GM12892 (cell line): ENCODE data around the gene RELL2.

ENCODE experiments used
- DNase-seq: peaks from one replicate; pipeline ENCODE4 v3.0.0; 2011; ENCODE audit not compliant: insufficient read length
- FAIRE-seq: peaks from 2 replicates; lab custom pipeline; 2011; peaks lifted over from hg19 to GRCh38; lab: Jason Lieb, UNC
- POLR2A ChIP-seq: IDR thresholded peaks from 2 replicates; pipeline ENCODE4 v1.6.1; 2011; ENCODE audit warnings: low read depth, low read length, control low read depth
- POLR2AphosphoS5 ChIP-seq: IDR thresholded peaks from 2 replicates; pipeline ENCODE4 v1.6.1; 2011; ENCODE audit warnings: low read depth, low read length, control low read depth
- TAF1 ChIP-seq: IDR thresholded peaks from 2 replicates; pipeline ENCODE4 v1.6.1; 2011; ENCODE audit warnings: low read depth, mild to moderate bottlenecking, control low read depth, low read length, borderline replicate concordance

The RELL2 gene

DNA sequence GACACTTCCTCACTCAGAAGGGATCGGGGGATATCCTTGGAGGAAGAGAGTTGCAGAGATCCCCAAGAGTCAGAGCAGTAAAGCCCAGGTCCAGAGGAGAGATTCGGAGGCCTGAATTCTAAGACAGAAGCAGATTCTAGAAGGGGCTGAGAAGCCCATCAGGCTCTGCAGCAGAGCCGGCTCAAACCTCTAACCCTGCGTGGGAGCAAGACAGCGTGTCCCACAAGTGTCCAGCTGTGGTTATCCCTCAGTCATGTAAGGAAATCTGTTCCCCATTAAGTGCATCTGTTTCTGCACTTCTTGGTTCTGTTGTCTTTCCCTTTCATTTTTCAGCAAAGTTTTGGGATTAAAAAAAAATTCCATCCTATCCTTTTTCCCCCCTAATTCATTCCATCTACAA, 13.2 kb upstream of the RELL2 start:
- DNase-seq (no peak), FAIRE-seq (peak; percentile 67)
- TF ChIP-seq TAF1 (no peak), POLR2AphosphoS5 (no peak), POLR2A (no peak)

DNA sequence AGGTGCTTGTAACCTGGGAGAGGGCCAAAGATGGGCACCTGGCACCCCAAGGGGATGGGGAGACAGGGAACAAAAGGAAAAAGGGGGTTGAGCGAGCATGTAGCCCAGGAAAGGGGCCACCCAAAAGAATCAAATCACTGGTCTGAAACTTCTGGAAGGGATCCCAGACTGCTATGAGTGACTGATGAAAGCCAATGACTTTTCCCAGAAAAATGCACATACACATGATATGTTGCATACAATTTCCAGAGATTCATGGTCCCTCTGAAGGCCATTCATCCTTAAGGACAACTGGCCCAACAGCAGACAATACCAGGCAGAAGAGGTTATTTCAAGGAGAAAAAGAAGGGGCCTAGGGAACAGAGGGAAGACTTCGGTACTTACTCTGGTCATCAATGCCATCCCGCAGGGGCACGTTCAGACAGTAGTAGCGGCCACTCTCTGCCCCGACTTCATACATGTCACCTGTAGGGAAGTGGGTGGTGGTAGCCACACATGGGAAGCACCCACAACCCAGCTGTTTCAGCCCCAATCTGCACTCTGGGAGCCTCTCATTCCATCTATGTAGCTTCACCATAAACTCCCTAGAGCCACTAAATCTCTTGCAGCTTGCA, 8.5 kb upstream of the RELL2 start:
- DNase-seq (no peak), FAIRE-seq (no peak)
- TF ChIP-seq POLR2AphosphoS5 (no peak), POLR2A (no peak), TAF1 (no peak)

- DNase-seq (no peak), FAIRE-seq (no peak)
- TF ChIP-seq POLR2A = no peak
- no peak for TF ChIP-seq POLR2AphosphoS5
- TF ChIP-seq TAF1 = no peak
These were observed 6.1 kb upstream of the RELL2 start for GRCh38 chr5:141630570-141631140.

- FAIRE-seq (no peak), DNase-seq (no peak)
- TF ChIP-seq POLR2A = no peak
- TF ChIP-seq POLR2AphosphoS5 = no peak
- TF ChIP-seq TAF1 = no peak
These were observed 4.1 kb upstream of the RELL2 start for GRCh38 chr5:141632650-141633049.

DNA sequence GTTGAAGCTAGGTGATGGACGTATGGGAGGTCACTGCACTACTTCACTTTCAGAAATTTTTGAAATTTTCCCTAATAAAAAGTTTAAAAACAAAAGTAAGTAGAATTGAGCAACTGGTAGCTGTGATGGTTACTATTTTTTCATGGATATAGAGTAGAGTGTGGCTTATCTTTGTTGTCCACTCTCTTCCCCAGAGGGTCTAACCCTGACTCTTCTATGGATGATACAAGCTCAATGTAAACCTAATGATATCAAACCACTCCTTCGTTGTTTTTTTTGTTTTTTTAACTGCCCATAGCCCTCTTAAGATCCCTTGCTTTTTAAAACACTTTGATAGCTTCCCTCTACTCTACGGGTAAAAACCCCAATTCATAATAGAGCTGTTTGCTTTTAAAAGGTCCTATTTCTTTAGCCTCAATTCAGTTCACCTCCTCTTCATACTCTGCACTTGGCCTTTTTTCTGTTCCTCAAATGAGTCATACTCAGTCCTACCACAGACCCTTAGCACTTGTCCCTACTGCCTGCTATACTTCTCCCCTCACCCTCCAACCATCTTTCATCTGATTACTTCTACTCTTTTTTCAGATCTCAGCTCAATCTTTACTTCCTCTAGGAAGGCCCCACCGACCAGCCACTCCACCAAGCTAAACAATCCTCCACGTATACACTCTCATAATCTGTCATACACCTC, 2.8 kb upstream of the RELL2 start:
- no peak for DNase-seq
- TF ChIP-seq POLR2A (no peak), POLR2AphosphoS5 (no peak), TAF1 (no peak)
- FAIRE-seq = no peak

GRCh38 chr5:141634720-141635119, 2.1 kb upstream of the RELL2 start:
- no peak for FAIRE-seq
- DNase-seq = no peak
- TF ChIP-seq POLR2A (no peak), TAF1 (no peak), POLR2AphosphoS5 (no peak)

DNA sequence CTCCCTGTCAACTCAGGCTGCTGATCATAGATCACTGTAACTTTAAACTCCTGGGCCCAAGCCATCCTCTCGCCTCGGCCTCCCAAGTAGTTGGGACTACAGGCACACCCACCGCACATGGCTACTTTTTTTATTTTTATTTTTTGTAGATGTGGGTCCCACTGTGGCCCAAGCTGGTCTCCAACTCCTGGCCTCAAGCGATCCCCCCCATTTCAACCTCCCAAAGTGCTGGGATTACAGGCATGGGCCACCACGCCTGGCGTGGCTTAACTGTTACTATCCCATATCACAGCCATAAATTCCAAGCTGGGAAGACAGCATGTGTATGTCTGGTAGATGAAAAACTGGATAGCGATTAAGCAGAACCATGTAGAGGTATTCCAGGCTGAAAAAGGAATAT, 1.2 kb upstream of the RELL2 start:
- FAIRE-seq = no peak
- no peak for DNase-seq
- TF ChIP-seq POLR2AphosphoS5 = no peak
- no peak for TF ChIP-seq POLR2A
- no peak for TF ChIP-seq TAF1

DNA sequence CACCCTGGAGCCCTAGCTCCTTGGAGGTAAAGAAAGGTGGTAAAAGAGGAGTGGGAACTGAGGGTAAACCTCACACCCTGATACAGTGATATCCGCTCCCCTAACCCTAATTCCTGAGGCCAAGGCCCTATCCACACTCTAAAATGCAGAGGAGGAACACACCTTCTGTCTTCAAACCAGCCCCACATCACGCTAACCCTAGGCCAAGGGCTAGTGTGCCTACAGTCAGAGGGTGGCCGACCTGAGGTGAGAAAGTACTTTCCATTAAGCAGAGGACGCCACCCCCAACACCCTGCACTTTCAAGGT, 738 bp upstream of the RELL2 start:
- no peak for DNase-seq
- no peak for FAIRE-seq
- no peak for TF ChIP-seq POLR2A
- no peak for TF ChIP-seq POLR2AphosphoS5

- DNase-seq = no peak
- TF ChIP-seq POLR2AphosphoS5 (no peak), POLR2A (no peak), TAF1 (no peak)
- FAIRE-seq = peak; percentile 51
These were observed 448 bp downstream of the RELL2 start for GRCh38 chr5:141637123-141637766.

DNA sequence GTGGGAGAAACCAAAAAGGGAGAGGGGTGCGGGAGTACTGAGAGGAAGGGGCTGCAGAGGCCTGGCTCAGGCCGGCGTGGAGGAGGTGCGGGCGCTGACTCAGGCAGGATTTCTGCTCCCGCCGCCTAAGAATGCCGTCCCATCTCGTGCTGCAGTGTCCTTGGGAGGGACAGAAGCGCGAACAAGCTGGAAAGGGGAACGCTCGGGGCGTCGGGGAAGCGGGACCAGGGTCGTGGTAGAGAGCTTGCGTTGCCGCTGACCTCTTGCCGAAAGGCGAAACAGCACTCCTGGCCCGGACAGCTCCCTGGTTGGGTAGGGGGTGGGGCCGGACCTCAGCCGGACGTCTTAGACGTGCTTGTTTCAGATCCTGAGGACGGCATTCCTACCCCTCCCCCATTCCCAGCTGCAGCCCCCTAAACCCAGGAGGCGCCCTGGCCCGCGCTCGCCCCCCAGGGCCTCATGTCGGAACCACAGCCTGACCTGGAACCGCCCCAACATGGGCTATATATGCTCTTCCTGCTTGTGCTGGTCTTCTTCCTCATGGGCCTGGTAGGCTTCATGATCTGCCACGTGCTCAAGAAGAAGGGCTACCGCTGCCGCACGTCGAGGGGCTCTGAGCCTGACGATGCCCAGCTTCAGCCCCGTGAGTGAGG, 1.1 kb downstream of the RELL2 start:
- TF ChIP-seq TAF1 (no peak), POLR2A (peak; percentile 19; the same call in 1 of the 2 replicates), POLR2AphosphoS5 (no peak)
- peak; percentile 58 for FAIRE-seq

GRCh38 chr5:141638771-141639170, 2.0 kb downstream of the RELL2 start:
- no peak for TF ChIP-seq TAF1
- TF ChIP-seq POLR2AphosphoS5 = no peak
- TF ChIP-seq POLR2A = 0 out of 2 replicates have a peak, but pooled peaks have one; percentile 13
- FAIRE-seq (no peak), DNase-seq (no peak)

More for the DNA sequence above, 1.1 kb downstream of the RELL2 start:
- DNase-seq = peak; percentile 62
